Activated CD8-positive, alpha-beta T cell treated with anti-CD3 and anti-CD28 coated beads for 36 hours (primary cell): ENCODE data around the gene CFAP58. TPM values are rescaled to one million over a fixed set of nuclear protein-coding genes. Genes with fewer than 3 reads are reported as not detected.
A peak's percentile ranks its signal among the peaks of the same experiment; 100 is the strongest.

Experiments used
- ATAC-seq: fragments of 200-7000 bp; cut with Tn5 transposase; one replicate; pipeline ENCODE4 v1.10.0; 2021; ENCODE audit warnings: mild to moderate bottlenecking, moderate library complexity
- CTCF ChIA-PET: fragments of 350-600 bp; sonication (Branson Sonifier 250); formaldehyde crosslinking; loops from one replicate; lab custom pipeline; 2021; ENCODE audit warnings: antibody characterized with exemption; lab: Charles Lee
- POLR2A ChIA-PET: fragments of 350-600 bp; sonication (Branson Sonifier 250); formaldehyde crosslinking; loops from one replicate; lab custom pipeline; 2021; ENCODE audit warnings: antibody characterized with exemption; lab: Charles Lee
- DNase-seq: peaks from one replicate; pipeline ENCODE4 v3.0.0-alpha.2; 2020
- H3K27ac Mint-ChIP-seq: one replicate; pipeline ENCODE4 v1.8.0; 2021; ENCODE audit warnings: mild to moderate bottlenecking, mixed read lengths
- H3K27me3 Mint-ChIP-seq: one replicate; pipeline ENCODE4 v1.8.0; 2021; ENCODE audit warnings: mixed read lengths
- H3K36me3 Mint-ChIP-seq: one replicate; pipeline ENCODE4 v1.8.0; 2021; ENCODE audit warnings: low read depth, mixed read lengths
- H3K4me1 Mint-ChIP-seq: one replicate; pipeline ENCODE4 v1.8.0; 2021; ENCODE audit warnings: low read depth, mixed read lengths
- H3K4me3 Mint-ChIP-seq: one replicate; pipeline ENCODE4 v1.8.0; 2021; ENCODE audit warnings: mild to moderate bottlenecking, moderate library complexity, mixed read lengths
- H3K9me3 Mint-ChIP-seq: one replicate; pipeline ENCODE4 v1.8.0; 2021; ENCODE audit warnings: mixed read lengths
- intact Hi-C: fragments of 100-400 bp; cut with micrococcal nuclease; formaldehyde crosslinking; loops from one replicate; pipeline ENCODE4 v1.10.0; 2022
- total RNA-seq, 2 experiments: library from RNA; stranded (reverse); gene quantifications; one replicate each; pipeline ENCODE4 v1.2.3, GENCODE V29; 2021
- TF ChIP-seq, protein P1 (sequence below): fragments of 200-600 bp; IDR thresholded peaks from one replicate; pipeline ENCODE4 v1.8.0; 2022; ENCODE audit warnings: antibody characterized with exemption, mild to moderate bottlenecking

The CFAP58 gene
- total RNA-seq, 2 experiments from 2014 or later = 0.27 to 0.38 TPM

DNA sequence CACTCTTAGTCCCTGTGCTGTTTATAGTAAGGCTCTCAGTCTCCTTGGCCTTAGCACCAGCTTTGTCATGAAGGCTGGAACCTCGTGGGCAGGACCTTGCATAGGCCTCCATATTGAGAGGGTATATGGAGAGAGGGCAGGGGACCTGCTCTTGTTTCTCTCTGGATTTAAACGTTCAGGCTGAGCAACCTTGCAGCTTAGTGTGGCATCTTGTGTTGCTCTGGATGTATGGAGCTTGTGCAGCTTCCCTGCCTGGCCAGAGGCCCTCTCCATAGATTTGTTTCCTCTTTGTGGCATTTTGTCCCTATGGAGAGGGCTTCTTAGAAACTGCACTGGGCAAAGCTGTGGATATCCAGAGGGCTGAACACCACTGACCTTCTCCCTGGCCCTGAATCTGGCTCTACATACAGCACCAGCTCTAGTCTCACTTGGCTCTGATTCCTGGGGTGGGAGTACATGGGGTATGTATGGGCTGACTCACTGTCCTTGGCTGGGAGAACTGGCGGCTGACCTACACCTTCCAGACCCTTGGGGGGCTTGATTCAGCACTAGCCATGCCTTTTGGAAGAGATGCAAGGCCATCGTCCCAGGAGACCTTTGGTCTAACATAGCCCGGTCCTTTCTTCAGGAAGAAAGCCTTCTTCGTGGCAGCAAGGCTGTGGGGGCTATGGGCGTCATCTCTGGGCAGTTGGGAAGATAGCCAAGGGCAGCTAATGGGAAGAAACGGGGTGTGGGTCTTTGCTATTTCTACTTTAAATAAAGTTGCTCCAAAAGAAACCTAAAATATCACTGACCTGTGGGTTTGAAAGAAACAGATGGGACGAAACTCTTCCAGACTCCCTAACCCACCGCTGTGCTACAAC lies 45.8 kb upstream of the CFAP58 start:
- peaks cover 26% of the 10 kb centered on the region for H3K36me3 Mint-ChIP-seq
- H3K4me1 Mint-ChIP-seq = peaks cover 64% of the 10 kb centered on the region
- H3K27me3 Mint-ChIP-seq = peaks cover 5% of the 10 kb centered on the region
- TF ChIP-seq, protein P1, sequence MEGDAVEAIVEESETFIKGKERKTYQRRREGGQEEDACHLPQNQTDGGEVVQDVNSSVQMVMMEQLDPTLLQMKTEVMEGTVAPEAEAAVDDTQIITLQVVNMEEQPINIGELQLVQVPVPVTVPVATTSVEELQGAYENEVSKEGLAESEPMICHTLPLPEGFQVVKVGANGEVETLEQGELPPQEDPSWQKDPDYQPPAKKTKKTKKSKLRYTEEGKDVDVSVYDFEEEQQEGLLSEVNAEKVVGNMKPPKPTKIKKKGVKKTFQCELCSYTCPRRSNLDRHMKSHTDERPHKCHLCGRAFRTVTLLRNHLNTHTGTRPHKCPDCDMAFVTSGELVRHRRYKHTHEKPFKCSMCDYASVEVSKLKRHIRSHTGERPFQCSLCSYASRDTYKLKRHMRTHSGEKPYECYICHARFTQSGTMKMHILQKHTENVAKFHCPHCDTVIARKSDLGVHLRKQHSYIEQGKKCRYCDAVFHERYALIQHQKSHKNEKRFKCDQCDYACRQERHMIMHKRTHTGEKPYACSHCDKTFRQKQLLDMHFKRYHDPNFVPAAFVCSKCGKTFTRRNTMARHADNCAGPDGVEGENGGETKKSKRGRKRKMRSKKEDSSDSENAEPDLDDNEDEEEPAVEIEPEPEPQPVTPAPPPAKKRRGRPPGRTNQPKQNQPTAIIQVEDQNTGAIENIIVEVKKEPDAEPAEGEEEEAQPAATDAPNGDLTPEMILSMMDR = no peak
- intact Hi-C loops = no loop called here
- peaks cover 4% of the 10 kb centered on the region for H3K9me3 Mint-ChIP-seq
- CTCF ChIA-PET = interaction anchor here (1.0 to 9.0 kb wide), 11 partner anchors 8 to 44 kb away, joined by 3 to 198 read pairs (median 23); partner anchors contain the start of genes CFAP58, GSTO2 and ITPRIP
- peak overlapping the region; percentile 74 for H3K27ac Mint-ChIP-seq
- ATAC-seq (no peak), DNase-seq (no peak)
- H3K4me3 Mint-ChIP-seq = no peak overlapping the region
- POLR2A ChIA-PET = interaction anchor here (0.9 to 2.2 kb wide), 5 partner anchors 13 to 44 kb away, joined by 3 to 12 read pairs (median 5); partner anchors contain the start of gene ITPRIP

DNA sequence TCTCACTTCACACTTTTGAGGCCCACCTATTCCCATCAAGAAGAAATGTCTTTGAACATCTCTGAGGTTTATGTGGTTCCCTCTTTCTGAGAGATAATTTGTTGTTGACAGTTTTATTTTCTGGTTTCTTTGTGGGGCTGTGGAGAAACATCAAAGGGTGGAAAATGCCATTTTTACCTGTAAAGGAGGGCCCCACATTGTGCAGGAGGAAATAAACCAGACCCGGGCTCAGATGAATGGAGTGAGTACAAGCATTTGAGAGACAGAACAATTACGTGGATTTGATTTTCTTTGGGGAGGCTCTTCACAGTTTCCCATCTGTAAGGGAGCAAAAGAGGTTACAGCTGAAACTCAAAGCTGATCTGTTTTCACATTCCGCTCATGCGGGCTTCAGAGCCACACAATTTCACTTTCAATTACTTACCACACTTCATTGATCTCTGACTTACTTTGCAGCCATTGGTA lies 45.2 kb upstream of the CFAP58 start:
- TF ChIP-seq, protein P1 = no peak
- H3K27ac Mint-ChIP-seq = peak overlapping the region; percentile 74
- peak overlapping the region; percentile 1 for H3K4me3 Mint-ChIP-seq
- H3K4me1 Mint-ChIP-seq = peaks cover 60% of the 10 kb centered on the region
- peaks cover 5% of the 10 kb centered on the region for H3K27me3 Mint-ChIP-seq
- peak; percentile 73 for ATAC-seq
- peak; percentile 59 for DNase-seq
- no peaks in the 10 kb centered on the region for H3K9me3 Mint-ChIP-seq
- POLR2A ChIA-PET = interaction anchor here (0.8 to 2.2 kb wide), 4 partner anchors 13 to 43 kb away, joined by 3 to 12 read pairs (median 6); partner anchors contain the start of gene ITPRIP
- CTCF ChIA-PET = interaction anchor here (1.0 to 9.0 kb wide), 7 partner anchors 10 to 43 kb away, joined by 3 to 198 read pairs (median 23); partner anchors contain the start of gene CFAP58
- intact Hi-C loops = no loop called here
- H3K36me3 Mint-ChIP-seq = peaks cover 29% of the 10 kb centered on the region

DNA sequence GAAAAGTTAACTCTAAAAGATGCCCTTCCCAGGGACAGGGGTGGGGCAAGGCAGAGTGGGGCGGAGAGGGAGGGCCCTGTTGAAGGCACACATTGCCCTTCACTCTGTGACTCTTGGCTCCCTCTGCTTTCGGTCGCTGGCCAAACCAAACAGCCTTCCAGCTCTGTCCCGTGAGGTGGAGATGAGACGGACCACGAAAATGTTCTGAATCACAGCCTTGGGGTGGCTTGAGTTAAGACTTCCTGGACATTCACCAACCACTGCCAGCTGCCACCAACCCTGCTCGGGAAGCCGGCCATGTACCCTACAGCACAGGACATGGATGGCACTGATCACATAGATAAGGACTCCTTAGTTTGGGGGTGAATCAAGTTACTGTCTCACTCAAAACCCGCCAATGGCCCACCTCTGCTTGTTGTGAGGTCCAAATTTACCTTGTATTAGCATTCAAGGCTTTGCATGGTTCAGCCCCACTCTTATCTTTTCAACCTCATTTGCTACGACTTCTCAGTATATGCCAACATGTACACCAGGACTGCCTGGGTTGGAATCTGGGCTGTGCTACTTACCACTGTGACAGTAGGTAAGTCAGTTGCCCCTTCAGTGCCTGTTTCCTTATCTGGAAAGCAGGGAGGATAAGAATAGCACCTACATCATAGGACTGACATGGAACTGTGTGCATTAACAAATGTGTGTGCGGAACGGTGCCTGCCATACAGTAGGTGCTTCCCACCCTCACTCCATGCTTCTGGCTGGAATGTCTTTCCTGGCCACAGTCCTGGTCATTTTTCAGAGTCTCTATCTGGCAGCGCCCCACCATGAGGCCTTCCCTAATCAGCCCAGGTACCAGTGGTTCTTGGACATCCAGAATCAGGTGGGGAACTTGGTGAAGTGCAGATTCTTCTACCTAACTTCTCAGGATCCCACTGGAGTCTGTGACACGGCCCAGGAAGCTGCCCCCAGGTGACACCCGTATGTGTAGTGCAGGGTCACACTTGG lies 43.4 kb upstream of the CFAP58 start:
- POLR2A ChIA-PET = interaction anchor here (0.9 to 1.5 kb wide), 2 partner anchors 12 to 21 kb away, joined by 3 to 6 read pairs; no protein-coding TSS in a partner anchor
- Mint-ChIP-seq H3K36me3 (peaks cover 37% of the 10 kb centered on the region), H3K27ac (no peak overlapping the region), H3K4me3 (no peak overlapping the region), H3K4me1 (peaks cover 50% of the 10 kb centered on the region), H3K9me3 (no peaks in the 10 kb centered on the region), H3K27me3 (peaks cover 5% of the 10 kb centered on the region)
- intact Hi-C loops = no loop called here
- TF ChIP-seq, protein P1 = no peak
- ATAC-seq = no peak
- CTCF ChIA-PET = interaction anchor here (0.7 to 9.0 kb wide), 7 partner anchors 12 to 42 kb away, joined by 4 to 198 read pairs (median 13); partner anchors contain the start of gene CFAP58
- no peak for DNase-seq

DNA sequence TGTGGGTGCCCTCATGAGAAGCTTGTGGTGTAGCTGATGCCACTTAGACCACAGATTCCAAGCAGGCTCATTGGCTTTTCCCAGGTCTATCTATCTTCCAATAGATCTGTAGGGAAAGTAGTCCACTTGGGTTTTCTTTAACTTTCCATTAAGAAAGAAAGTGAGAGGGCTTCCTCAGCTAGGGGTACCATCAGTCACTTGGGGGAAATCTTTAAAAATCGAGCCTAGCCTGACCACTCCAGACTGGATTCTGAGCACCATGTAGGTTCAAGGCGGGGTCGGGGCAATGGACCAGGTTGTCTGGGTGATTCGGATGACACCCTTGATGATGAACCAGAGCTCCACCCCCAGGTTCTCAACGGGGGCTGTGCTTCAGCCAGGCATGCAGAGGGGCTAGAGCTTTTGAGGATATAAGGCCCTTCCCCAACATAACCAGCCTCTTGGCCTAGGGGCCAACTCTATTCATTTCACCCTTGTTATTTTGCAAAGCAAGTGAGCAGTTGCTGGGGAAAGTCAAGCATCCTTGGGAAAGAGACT lies 42.4 kb upstream of the CFAP58 start:
- CTCF ChIA-PET = interaction anchor here (0.7 to 2.6 kb wide), 8 partner anchors 8 to 43 kb away, joined by 3 to 16 read pairs (median 4); partner anchors contain the start of gene CFAP58
- Mint-ChIP-seq H3K4me1 (peaks cover 42% of the 10 kb centered on the region), H3K36me3 (peaks cover 37% of the 10 kb centered on the region), H3K27me3 (peaks cover 2% of the 10 kb centered on the region), H3K27ac (no peak overlapping the region), H3K4me3 (no peak overlapping the region), H3K9me3 (no peaks in the 10 kb centered on the region)
- TF ChIP-seq, protein P1 = no peak
- DNase-seq (no peak), ATAC-seq (no peak)
- intact Hi-C loops = no loop called here
- POLR2A ChIA-PET = interaction anchor here (0.9 to 4.0 kb wide), 3 partner anchors 11 to 40 kb away, joined by 3 to 21 read pairs (median 5); no protein-coding TSS in a partner anchor
